ENCODE measurements around the gene ATPAF1.

- TF ChIP-seq EZH2 (IDR thresholded peaks at IDR 0.05; ENCODE audit: borderline replicate concordance, low read length): no peak
- TF ChIP-seq, protein P1, sequence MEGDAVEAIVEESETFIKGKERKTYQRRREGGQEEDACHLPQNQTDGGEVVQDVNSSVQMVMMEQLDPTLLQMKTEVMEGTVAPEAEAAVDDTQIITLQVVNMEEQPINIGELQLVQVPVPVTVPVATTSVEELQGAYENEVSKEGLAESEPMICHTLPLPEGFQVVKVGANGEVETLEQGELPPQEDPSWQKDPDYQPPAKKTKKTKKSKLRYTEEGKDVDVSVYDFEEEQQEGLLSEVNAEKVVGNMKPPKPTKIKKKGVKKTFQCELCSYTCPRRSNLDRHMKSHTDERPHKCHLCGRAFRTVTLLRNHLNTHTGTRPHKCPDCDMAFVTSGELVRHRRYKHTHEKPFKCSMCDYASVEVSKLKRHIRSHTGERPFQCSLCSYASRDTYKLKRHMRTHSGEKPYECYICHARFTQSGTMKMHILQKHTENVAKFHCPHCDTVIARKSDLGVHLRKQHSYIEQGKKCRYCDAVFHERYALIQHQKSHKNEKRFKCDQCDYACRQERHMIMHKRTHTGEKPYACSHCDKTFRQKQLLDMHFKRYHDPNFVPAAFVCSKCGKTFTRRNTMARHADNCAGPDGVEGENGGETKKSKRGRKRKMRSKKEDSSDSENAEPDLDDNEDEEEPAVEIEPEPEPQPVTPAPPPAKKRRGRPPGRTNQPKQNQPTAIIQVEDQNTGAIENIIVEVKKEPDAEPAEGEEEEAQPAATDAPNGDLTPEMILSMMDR (IDR thresholded peaks at IDR 0.05; ENCODE audit: low read length): no peak
Measured at GRCh38 chr1:46684670-46685069, 16.5 kb upstream of the ATPAF1 start.
